Bronchial epithelial cell (primary cell): ENCODE data around the gene MIA2. TPM values are rescaled to one million over a fixed set of nuclear protein-coding genes. Genes with fewer than 3 reads are reported as not detected.
"Not testable (repeated sequence)": the region's sequence is repeated elsewhere in the genome, so short reads cannot be mapped to it uniquely, and the experiment has no call there.

Experiments used
- DNase-seq: peaks from one replicate; pipeline ENCODE4 v3.0.0-alpha.2; 2010; ENCODE audit warnings: low read depth
- FAIRE-seq: peaks from 2 replicates; lab custom pipeline; 2011; peaks lifted over from hg19 to GRCh38; lab: Jason Lieb, UNC
- H3K27me3 ChIP-seq: 2 replicates; pipeline ENCODE4 v1.5.1; 2011; ENCODE audit warnings: low read length; ENCODE audit not compliant: control insufficient read depth, insufficient read depth
- H3K36me3 ChIP-seq: 2 replicates; pipeline ENCODE4 v1.5.1; 2011; ENCODE audit warnings: low read length; ENCODE audit not compliant: control insufficient read depth, insufficient read depth
- H3K4me3 ChIP-seq: 2 replicates; pipeline ENCODE4 v1.5.1; 2011; ENCODE audit warnings: mild to moderate bottlenecking, low read depth, low read length, control low read depth
- total RNA-seq: library from RNA; depleted of rRNA; stranded (reverse); fragments of >200 nt; gene quantifications from 2 replicates; pipeline ENCODE4 v1.2.1, GENCODE V29; 2014
- TF ChIP-seq, protein P1 (sequence below): IDR thresholded peaks from 2 replicates; pipeline ENCODE4 v1.5.1; 2011; ENCODE audit warnings: mild to moderate bottlenecking, moderate library complexity, low read length, control low read depth, inconsistent platforms; ENCODE audit not compliant: insufficient read depth, severe bottlenecking

MIA2 gene
- total RNA-seq, 1 donor from 2014 or later: 41.9 TPM

DNA sequence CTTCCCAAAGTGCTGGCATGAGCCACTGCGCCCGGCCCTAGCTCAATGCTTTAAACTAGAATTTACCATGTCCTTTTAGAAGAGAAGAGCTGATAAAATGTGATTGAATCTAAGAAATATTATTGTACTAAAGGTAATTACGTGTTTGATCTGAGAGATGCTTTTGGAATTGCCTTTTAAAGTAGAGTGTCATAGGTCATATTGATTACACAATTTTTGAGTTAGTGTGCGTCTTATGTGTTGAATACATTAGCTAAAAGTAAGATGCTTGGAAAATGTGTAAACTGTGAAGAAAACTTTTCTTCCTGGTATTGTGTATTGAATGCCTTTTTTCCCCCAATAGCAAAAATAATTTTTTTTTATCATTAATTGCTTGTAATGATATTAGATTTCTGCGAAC lies 41.7 kb downstream of the MIA2 start:
- H3K27me3 ChIP-seq: no peaks in the 10 kb centered on the region
- TF ChIP-seq, protein P1, sequence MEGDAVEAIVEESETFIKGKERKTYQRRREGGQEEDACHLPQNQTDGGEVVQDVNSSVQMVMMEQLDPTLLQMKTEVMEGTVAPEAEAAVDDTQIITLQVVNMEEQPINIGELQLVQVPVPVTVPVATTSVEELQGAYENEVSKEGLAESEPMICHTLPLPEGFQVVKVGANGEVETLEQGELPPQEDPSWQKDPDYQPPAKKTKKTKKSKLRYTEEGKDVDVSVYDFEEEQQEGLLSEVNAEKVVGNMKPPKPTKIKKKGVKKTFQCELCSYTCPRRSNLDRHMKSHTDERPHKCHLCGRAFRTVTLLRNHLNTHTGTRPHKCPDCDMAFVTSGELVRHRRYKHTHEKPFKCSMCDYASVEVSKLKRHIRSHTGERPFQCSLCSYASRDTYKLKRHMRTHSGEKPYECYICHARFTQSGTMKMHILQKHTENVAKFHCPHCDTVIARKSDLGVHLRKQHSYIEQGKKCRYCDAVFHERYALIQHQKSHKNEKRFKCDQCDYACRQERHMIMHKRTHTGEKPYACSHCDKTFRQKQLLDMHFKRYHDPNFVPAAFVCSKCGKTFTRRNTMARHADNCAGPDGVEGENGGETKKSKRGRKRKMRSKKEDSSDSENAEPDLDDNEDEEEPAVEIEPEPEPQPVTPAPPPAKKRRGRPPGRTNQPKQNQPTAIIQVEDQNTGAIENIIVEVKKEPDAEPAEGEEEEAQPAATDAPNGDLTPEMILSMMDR: no peak
- no peak for DNase-seq
- FAIRE-seq: no peak
- no peak overlapping the region for H3K4me3 ChIP-seq
- peaks cover 9% of the 10 kb centered on the region for H3K36me3 ChIP-seq

DNA sequence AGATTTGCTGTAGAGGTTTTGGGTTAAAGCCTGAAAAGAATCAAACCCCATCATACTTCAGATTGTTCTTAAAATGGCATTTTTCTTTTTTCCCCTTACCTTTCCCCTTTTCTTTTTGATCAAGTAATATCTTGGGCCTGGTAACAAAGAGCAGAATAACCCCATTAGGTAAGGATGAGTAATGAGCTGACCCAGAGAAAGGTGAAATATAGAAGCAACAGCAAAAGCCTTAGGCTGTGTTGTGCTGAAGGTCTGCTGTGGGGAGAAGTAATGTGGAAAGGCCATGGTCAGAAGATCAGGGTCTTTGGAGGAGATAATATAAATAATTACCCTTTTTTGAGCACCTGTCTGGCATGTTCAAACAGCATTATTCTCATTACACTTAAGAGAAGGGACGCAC lies 42.3 kb downstream of the MIA2 start:
- peak; percentile 23 for DNase-seq
- no peak for FAIRE-seq
- TF ChIP-seq, protein P1: no peak
- peaks cover 9% of the 10 kb centered on the region for H3K36me3 ChIP-seq
- no peaks in the 10 kb centered on the region for H3K27me3 ChIP-seq
- no peak overlapping the region for H3K4me3 ChIP-seq

DNA sequence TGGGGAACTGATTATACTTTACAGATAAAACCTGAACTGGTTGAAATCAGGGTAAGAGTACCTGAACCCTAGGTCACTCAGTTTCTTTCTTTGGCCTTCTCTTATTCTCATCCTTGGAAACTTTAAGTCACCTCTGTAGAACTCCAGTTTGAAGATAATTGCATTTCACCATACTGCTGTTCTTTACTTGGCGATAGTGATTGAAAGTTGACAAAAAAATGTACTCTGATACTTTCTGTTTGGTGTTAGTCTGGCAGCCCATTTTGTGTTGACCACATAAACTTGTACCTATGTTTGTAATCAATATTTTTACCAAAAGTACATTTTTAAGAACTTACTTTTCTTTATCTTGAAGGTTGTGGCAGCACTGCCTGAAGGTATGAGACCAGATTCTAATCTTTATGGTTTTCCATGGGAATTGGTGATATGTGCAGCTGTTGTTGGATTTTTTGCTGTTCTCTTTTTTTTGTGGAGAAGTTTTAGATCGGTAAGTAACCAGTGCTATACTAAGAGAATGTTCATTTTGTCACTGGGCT lies 42.9 kb downstream of the MIA2 start:
- TF ChIP-seq, protein P1: no peak
- Histone ChIP-seq H3K27me3 (no peaks in the 10 kb centered on the region), H3K36me3 (peaks cover 9% of the 10 kb centered on the region), H3K4me3 (no peak overlapping the region)
- DNase-seq (no peak), FAIRE-seq (no peak)

DNA sequence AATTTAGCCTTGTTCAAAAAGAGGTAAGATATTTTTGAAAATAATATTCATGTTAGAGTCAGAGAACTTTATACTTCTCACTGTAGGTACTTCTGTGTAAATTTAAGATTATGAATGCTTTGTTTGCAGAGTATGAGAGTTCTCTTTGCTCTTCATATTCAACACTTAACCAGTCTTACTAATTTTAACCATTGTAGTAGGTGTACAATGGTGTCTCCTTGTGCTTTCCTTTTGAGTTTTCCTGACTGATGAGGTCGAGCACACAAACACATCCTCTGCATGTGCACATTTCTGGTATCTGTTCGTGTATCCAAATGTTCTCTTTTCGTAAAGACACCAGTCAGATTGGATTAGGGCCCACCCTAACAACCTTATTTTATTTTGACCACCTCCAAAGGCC lies 45.8 kb downstream of the MIA2 start:
- TF ChIP-seq, protein P1: no peak
- DNase-seq (no peak), FAIRE-seq (no peak)
- no peaks in the 10 kb centered on the region for H3K27me3 ChIP-seq
- H3K4me3 ChIP-seq: no peak overlapping the region
- H3K36me3 ChIP-seq: peaks cover 12% of the 10 kb centered on the region

DNA sequence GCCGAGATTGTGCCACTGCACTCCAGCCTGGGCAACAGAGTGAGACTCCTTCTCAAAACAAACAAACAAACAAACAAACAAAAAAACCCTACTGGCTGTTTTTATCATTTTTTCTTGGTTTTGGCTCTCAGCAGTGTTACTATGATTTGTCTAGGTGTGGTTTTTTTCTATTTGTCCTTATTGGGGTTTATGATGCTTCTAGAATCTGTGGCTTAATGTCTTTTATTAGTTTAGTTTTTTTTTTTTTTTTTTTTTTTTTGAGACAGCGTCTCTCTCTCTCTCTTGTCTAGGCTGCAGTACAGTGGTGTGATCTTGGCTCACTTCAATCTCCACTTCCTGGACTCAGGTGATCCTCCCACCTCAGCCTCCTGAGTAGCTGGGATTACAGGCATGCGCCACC lies 47.0 kb downstream of the MIA2 start:
- H3K27me3 ChIP-seq, DNase-seq: not testable (repeated sequence)

DNA sequence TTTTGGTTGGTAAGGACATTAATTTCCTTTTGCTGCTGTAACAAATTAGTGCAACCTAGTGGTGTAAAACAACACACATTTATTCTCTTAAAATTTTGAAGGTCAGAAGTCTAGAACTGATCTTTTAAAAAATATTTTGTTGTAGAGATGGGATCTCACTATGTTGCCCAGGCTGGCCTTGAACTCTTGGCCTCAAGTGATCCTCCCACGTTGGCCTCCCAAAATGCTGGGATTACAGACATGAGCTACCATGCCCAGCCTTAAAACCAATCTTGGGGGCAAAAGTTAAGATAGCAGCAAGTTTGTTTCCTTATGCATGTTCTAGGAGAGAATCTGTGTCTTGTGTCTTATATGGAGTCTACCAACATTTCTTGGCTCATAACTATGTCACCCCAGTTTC lies 55.8 kb downstream of the MIA2 start:
- DNase-seq (no peak), FAIRE-seq (no peak)
- Histone ChIP-seq H3K36me3 (peaks cover 5% of the 10 kb centered on the region), H3K27me3 (no peaks in the 10 kb centered on the region), H3K4me3 (no peak overlapping the region)
- TF ChIP-seq, protein P1: no peak

More for the DNA sequence above, 47.0 kb downstream of the MIA2 start:
- peaks cover 12% of the 10 kb centered on the region for H3K36me3 ChIP-seq
- H3K4me3 ChIP-seq, FAIRE-seq: not testable (repeated sequence)
